GM20431 (cell line): ENCODE results near the gene ADAP1.
"Not testable (repeated sequence)": the region's sequence is repeated elsewhere in the genome, so short reads cannot be mapped to it uniquely, and the experiment has no call there.

ENCODE experiments used
- in situ Hi-C: fragments of 300-500 bp; cut with MseI, MboI; formaldehyde crosslinking; loops from one replicate; pipeline ENCODE4 v1.15.0; 2020; ENCODE audit warnings: low sequenced_read_pairs; ENCODE audit not compliant: unreplicated experiment

Gene ADAP1

GRCh38 chr7:874031-874749, 80.3 kb downstream of the ADAP1 start:
- in situ Hi-C loops = no loop called here

- in situ Hi-C loops = no loop called here
Observed at GRCh38 chr7:873367-874002, 81.0 kb downstream of the ADAP1 start.

GRCh38 chr7:872685-873084, 81.8 kb downstream of the ADAP1 start:
- in situ Hi-C loops = not testable (repeated sequence)

GRCh38 chr7:871900-872537, 82.5 kb downstream of the ADAP1 start:
- in situ Hi-C loops = no loop called here

- in situ Hi-C loops = loop anchor here (10.0 kb wide), 1 partner anchor 85 kb away; no protein-coding TSS in a partner anchor
Observed at GRCh38 chr7:869348-869747, 85.1 kb downstream of the ADAP1 start.

- in situ Hi-C loops = loop anchor here (10.0 kb wide), 1 partner anchor 83 kb away; no protein-coding TSS in a partner anchor
Observed at GRCh38 chr7:868189-868486, 86.3 kb downstream of the ADAP1 start.

GRCh38 chr7:867406-868188, 86.9 kb downstream of the ADAP1 start:
- in situ Hi-C loops = loop anchor here (10.0 kb wide), 1 partner anchor 83 kb away; no protein-coding TSS in a partner anchor

GRCh38 chr7:867001-867405, 87.5 kb downstream of the ADAP1 start:
- in situ Hi-C loops = loop anchor here (10.0 kb wide), 1 partner anchor 82 kb away; no protein-coding TSS in a partner anchor

- in situ Hi-C loops = loop anchor here (10.0 kb wide), 1 partner anchor 81 kb away; no protein-coding TSS in a partner anchor
Observed at GRCh38 chr7:865921-866320, 88.6 kb downstream of the ADAP1 start.

GRCh38 chr7:863106-863505, 91.4 kb downstream of the ADAP1 start:
- in situ Hi-C loops = loop anchor here (10.0 kb wide), 1 partner anchor 78 kb away; no protein-coding TSS in a partner anchor

- in situ Hi-C loops = loop anchor here (10.0 kb wide), 1 partner anchor 77 kb away; no protein-coding TSS in a partner anchor
Observed at GRCh38 chr7:862157-862556, 92.3 kb downstream of the ADAP1 start.

- in situ Hi-C loops = loop anchor here (10.0 kb wide), 1 partner anchor 76 kb away; no protein-coding TSS in a partner anchor
Observed at GRCh38 chr7:861222-861621, 93.3 kb downstream of the ADAP1 start.

GRCh38 chr7:860149-860548, 94.3 kb downstream of the ADAP1 start:
- in situ Hi-C loops = loop anchor here (10.0 kb wide), 1 partner anchor 75 kb away; no protein-coding TSS in a partner anchor

GRCh38 chr7:859359-860030, 95.0 kb downstream of the ADAP1 start:
- in situ Hi-C loops = loop anchor here (10.0 kb wide), 1 partner anchor 75 kb away; no protein-coding TSS in a partner anchor

GRCh38 chr7:857661-858060, 96.8 kb downstream of the ADAP1 start:
- in situ Hi-C loops = no loop called here

- in situ Hi-C loops = no loop called here
Observed at GRCh38 chr7:856444-857095, 97.9 kb downstream of the ADAP1 start.

GRCh38 chr7:855686-856369, 98.7 kb downstream of the ADAP1 start:
- in situ Hi-C loops = no loop called here

GRCh38 chr7:854118-854775, 100.2 kb downstream of the ADAP1 start:
- in situ Hi-C loops = no loop called here
